ENCODE results near the gene ZNF414.
"Not testable (repeated sequence)": the region's sequence is repeated elsewhere in the genome, so short reads cannot be mapped to it uniquely, and the experiment has no call there.

DNA sequence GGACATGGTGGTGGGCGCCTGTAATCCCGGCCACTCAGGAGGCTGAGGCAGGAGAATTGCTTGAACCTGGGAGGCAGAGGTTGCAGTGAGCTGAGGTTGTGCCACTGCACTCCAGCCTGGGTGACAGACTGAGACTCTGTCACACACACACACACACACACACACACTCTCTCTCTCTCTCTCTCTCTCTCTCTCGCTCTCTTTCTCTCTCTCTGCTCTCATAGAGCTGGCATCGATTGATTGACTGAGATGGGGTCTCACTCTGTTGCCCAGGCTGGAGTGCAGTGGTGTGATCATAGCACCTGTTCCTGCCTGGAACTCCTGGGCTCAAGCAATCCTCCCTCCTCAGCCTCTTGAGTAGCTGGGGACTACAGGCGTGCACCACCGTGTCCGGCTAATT is 39.8 kb upstream of the ZNF414 start:
- not testable (repeated sequence) for TF ChIP-seq POLR2AphosphoS5 (IDR thresholded peaks at IDR 0.05; ENCODE audit: low read depth, low read length); TAF1 (IDR thresholded peaks at IDR 0.05; ENCODE audit: low read depth, low read length); POLR2A (IDR thresholded peaks at IDR 0.05; ENCODE audit: low read depth, low read length); SPI1 (IDR thresholded peaks at IDR 0.05; ENCODE audit: low read depth, low read length); PAX5 (IDR thresholded peaks at IDR 0.05; ENCODE audit: insufficient read depth, low read length, severe bottlenecking)

Data from GM12891 (cell line).